Erythroblast (primary cell): Measurements from ENCODE around the gene APOA4.

Source experiments
- GATA1 ChIP-seq: IDR thresholded peaks from 2 replicates; pipeline ENCODE4 v1.6.1; 2011; ENCODE audit warnings: low read depth, mild to moderate bottlenecking, control low read depth, low read length, moderate library complexity
- POLR2A ChIP-seq: IDR thresholded peaks from 2 replicates; pipeline ENCODE4 v1.6.1; 2011; ENCODE audit warnings: mild to moderate bottlenecking, low read length

DNA sequence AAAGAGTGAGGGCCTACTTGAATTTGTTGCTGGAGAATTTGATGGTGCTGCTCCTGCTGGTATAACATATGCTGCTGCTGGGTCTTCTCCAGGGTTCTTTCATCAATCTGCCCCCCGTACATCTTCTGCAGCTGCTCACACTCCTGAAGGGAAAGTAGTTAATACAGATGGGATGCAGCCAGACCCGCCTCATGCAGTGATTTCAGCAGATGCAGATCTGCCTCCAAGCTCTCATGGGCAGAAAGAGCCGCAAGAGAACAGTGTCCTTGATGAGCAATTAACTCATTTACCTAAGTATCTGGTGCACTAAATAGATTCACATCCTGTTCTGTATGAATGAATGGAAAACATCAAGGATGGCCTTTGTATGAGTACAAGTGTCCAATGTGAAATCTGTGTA is 39.1 kb upstream of the APOA4 start:
- TF ChIP-seq POLR2A (no peak), GATA1 (no peak)
